Hippocampal formation (tissue), 2 donors: ENCODE data around the gene POLL.
A peak's percentile ranks its signal among the peaks of the same experiment; 100 is the strongest.
"Not testable (repeated sequence)": the region's sequence is repeated elsewhere in the genome, so short reads cannot be mapped to it uniquely, and the experiment has no call there.

ENCODE experiments used
- DNase-seq, 2 donors: peaks; one replicate each; lab custom pipeline; 2025; lab: John Stamatoyannopoulos, UW

The POLL gene

GRCh38 chr10:101611096-101611905, 23.2 kb upstream of the POLL start:
- DNase-seq: no peak

GRCh38 chr10:101609481-101609880, 21.4 kb upstream of the POLL start:
- no peak for DNase-seq

GRCh38 chr10:101607124-101607523, 19.1 kb upstream of the POLL start:
- DNase-seq: no peak

GRCh38 chr10:101602761-101603398, 14.8 kb upstream of the POLL start:
- peak; percentile 65 to 72 for DNase-seq

DNA sequence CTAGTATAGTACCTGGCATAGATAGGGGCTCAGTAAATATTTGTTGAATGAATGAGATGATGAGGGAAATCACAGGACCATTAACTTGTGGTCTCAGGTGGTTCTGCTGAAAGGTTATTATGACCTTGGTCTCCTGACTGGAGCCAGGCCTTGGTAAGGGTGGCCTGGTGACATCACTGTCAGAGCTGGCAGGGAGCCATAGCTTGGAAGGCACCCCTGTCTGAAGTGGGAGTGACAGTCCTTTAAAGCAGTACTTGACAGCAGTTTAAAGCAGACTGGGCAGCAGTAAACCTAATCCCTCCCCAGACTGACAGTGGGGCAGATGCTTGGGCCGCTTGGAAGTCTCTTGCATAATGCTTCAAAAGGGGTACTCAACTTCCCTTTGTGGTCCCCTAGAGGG, 13.5 kb upstream of the POLL start:
- no peak for DNase-seq

DNA sequence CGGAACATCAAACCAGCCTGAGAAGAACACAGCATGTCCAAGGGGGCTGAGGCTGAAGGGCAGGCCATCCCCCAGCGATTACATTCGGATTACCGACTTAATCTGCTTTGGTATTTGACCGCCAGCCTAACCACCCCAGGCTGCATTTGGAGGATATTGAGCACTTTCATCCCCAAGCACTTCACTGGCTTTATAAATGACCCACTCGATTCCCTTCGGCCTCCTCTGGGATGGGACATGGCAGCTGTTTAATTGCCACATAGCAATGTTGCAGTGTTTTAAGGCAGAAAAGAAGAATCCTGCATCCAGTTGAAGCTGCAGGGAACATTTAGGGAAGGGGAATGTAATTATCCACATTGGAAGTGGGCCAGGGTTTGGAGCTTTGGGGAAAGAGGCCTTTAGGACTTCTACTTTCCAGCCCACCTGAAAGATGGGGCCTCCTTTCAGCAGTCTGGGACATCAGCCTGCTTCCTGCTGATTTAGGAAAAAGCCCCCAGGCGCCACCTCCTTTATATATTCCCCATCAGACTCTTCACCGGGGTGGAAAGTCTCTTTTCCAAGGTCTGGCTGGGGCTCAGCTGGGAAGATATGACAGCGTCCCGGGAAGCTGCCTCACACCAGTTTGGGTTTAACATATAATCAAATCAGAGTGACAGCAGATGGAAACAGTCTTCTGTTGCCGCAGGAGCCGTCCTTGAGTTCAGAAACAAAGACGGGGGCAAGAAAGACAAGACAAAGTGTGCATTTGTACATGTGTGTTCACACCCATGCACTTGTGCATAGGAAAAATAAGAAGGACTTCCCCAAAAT, 9.2 kb upstream of the POLL start:
- DNase-seq: no peak

- no peak for DNase-seq
These were observed 7.8 kb upstream of the POLL start for GRCh38 chr10:101595591-101596433.

DNA sequence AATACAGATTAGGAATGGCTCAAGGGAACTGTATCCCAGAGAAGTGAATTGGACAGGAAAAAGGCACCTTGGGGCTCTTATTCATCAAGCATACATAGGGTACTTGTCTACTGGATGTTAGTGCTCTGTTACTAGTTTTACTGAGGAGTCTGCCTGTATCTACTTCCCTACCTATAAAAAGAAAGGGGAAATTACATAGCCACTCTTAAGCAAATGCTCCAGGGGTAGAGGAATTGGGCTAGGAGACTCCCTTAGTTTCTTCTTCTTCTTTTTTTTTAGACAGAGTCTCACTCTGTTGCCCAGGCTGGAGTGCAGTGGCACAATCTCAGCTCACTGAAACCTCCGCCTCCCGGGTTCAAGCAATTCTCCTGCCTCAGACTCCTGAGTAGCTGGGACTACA, 5.3 kb upstream of the POLL start:
- DNase-seq: not testable (repeated sequence)

- no peak for DNase-seq
These were observed 822 bp upstream of the POLL start for GRCh38 chr10:101588879-101589278.

GRCh38 chr10:101585841-101586240, 2.2 kb downstream of the POLL start:
- no peak for DNase-seq

GRCh38 chr10:101580486-101581399, 7.3 kb downstream of the POLL start:
- DNase-seq: no peak

DNA sequence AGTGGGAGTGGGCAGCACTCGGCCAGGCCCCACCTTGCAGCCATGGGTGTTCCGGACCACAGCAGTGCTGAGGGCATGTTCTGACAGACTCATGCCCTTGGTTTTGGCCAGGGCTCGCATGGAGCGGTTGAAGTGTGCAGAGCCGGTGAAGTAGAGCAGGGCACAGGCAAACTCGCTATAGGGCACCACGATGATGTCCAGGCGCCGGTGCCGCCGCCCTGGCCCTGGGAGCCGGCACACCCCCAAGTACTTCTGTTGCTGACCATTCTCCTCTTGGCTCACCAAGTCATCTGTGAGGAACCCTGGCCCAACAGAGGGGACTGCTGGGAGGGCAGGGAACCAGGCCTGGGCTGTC, 8.6 kb downstream of the POLL start:
- DNase-seq: no peak

DNA sequence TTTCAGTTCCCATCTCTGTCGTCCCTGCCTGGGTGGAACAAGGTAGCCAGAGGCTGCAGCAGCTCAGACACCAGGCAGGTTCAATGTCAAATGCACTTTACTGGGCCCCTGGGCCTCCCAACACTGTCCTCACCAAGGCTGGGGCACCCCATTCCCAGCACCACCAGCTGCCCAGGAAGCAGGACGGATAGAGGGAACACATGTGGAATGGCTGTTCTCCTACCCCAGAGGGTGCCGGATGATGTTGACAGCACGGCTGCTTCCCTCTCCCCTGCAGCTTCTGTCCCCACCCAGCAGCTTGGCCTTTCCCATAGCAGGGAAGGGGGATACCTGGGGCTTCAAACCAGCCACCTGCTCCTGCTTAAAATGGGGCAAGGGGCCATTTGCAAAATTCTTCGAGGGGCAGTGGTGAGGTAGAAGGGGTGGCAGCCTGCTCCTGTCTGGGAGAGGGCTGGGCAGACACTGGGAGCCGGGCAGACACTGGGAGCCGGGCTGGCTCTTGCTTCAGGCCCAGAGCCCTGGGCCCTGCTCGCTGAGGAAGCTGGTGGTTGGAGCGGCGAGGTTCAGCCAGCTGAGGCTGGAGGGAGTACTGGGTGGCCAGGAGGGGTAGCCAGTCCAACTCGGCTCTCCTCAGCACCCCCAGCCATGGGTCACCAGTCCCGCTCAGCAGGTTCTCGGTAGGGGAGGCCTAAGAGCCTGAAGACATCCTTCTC, 9.1 kb downstream of the POLL start:
- DNase-seq: no peak

GRCh38 chr10:101578192-101578591, 9.9 kb downstream of the POLL start:
- DNase-seq: no peak

DNA sequence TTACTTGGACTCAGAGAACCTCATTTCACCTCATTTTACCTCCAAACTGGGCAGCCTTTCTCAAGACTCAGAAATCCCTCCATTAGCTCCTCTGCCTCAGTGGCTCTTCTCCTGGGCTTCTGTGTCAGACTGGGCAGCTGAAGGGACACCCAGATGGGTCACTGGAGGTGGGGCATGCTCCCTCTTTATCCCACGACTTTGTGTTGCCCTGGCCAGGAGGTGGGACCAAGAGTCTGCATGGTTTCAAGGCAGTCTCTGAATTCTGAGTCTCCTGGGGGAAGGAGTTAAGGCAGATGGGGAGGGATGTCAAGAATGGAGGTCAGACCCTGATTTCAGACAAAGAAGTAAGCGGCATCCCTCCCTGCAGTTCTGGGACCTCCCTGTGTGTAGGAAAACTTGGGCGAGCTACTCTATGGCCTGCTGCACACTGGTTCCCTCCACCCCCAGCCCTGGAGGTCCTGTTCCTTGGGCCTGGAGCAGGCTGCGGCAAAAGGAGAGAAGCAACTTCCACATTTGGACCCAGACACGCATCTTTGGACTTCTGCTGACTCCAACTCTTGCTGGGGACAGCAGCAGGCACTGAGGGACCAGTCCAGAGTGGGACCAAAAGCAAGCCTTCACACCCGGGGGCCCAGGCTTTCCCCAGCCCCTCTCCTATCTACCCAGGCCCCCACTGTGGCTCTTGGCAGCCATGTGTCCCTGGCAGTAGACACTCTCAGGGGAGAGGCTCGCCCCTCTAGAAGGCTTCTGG, 10.8 kb downstream of the POLL start:
- no peak for DNase-seq

- no peak for DNase-seq
These were observed 11.7 kb downstream of the POLL start for GRCh38 chr10:101576211-101576863.

- no peak for DNase-seq
These were observed 12.4 kb downstream of the POLL start for GRCh38 chr10:101575580-101576210.

GRCh38 chr10:101575091-101575490, 13.0 kb downstream of the POLL start:
- no peak for DNase-seq
